Activated B cell treated with CpG ODN at 0.5 μM for 24 hours (primary cell): ENCODE data around the gene TTC21A. TPM values are rescaled to one million over a fixed set of nuclear protein-coding genes. Genes with fewer than 3 reads are reported as not detected.

Experiments
- ATAC-seq: fragments of 200-7000 bp; cut with Tn5 transposase; one replicate; pipeline ENCODE4 v1.10.0; 2021; ENCODE audit warnings: low read depth, mild to moderate bottlenecking, moderate library complexity
- CTCF ChIA-PET: fragments of 350-600 bp; sonication (Branson Sonifier 250); formaldehyde crosslinking; loops from one replicate; lab custom pipeline; 2021; ENCODE audit warnings: antibody characterized with exemption; lab: Charles Lee
- POLR2A ChIA-PET: fragments of 350-600 bp; sonication (Branson Sonifier 250); formaldehyde crosslinking; loops from one replicate; lab custom pipeline; 2021; ENCODE audit warnings: antibody characterized with exemption; lab: Charles Lee
- DNase-seq: peaks from one replicate; pipeline ENCODE4 v3.0.0; 2022
- H3K27ac Mint-ChIP-seq: one replicate; pipeline ENCODE4 v1.8.0; 2020; ENCODE audit warnings: mixed read lengths
- H3K27me3 Mint-ChIP-seq: one replicate; pipeline ENCODE4 v1.8.0; 2021; ENCODE audit warnings: mixed read lengths
- H3K36me3 Mint-ChIP-seq: one replicate; pipeline ENCODE4 v1.8.0; 2021; ENCODE audit warnings: low read depth, mixed read lengths
- H3K4me1 Mint-ChIP-seq: one replicate; pipeline ENCODE4 v1.8.0; 2021; ENCODE audit warnings: mixed read lengths
- H3K4me3 Mint-ChIP-seq: one replicate; pipeline ENCODE4 v1.8.0; 2020; ENCODE audit warnings: mild to moderate bottlenecking, mixed read lengths
- H3K9me3 Mint-ChIP-seq: one replicate; pipeline ENCODE4 v1.8.0; 2020; ENCODE audit warnings: mixed read lengths
- CTCF ChIP-seq: fragments of 200-600 bp; IDR thresholded peaks from one replicate; pipeline ENCODE4 v1.8.0; 2022; ENCODE audit warnings: antibody characterized with exemption, mild to moderate bottlenecking
- intact Hi-C: fragments of 100-400 bp; cut with micrococcal nuclease; formaldehyde crosslinking; loops from one replicate; pipeline ENCODE4 v1.15.1; 2024
- total RNA-seq: library from RNA; stranded (reverse); gene quantifications from 2 replicates; pipeline ENCODE4 v1.2.3, GENCODE V29; 2022

TTC21A gene
- total RNA-seq, 1 donor from 2014 or later, result 15.9 TPM

- Mint-ChIP-seq H3K27me3 (no peaks in the 10 kb centered on the region), H3K4me1 (peaks cover 75% of the 10 kb centered on the region), H3K27ac (peak overlapping the region; percentile 57), H3K4me3 (peak overlapping the region; percentile 15), H3K36me3 (peaks cover 20% of the 10 kb centered on the region), H3K9me3 (no peaks in the 10 kb centered on the region)
- ATAC-seq (no peak), DNase-seq (no peak)
- TF ChIP-seq CTCF, result no peak
- POLR2A ChIA-PET, result no interaction called here
- intact Hi-C loops, result no loop called here
- CTCF ChIA-PET, result interaction anchor here (0.5 to 2.7 kb wide), 7 partner anchors 11 to 187 kb away, joined by 3 to 19 read pairs (median 3); no protein-coding TSS in a partner anchor
These were observed 2.4 kb upstream of the TTC21A start for GRCh38 chr3:39104961-39105686.

GRCh38 chr3:39105687-39106063 is 1.8 kb upstream of the TTC21A start:
- Mint-ChIP-seq H3K27me3 (no peaks in the 10 kb centered on the region), H3K4me3 (peak overlapping the region; percentile 87), H3K27ac (peak overlapping the region; percentile 57), H3K4me1 (peaks cover 75% of the 10 kb centered on the region), H3K9me3 (no peaks in the 10 kb centered on the region), H3K36me3 (peaks cover 23% of the 10 kb centered on the region)
- ChIA-PET POLR2A (interaction anchor here (1.2 kb wide), 2 partner anchors 72 to 167 kb away, joined by 3 read pairs; no protein-coding TSS in a partner anchor), CTCF (interaction anchor here (0.7 to 2.7 kb wide), 4 partner anchors 11 to 185 kb away, joined by 3 to 19 read pairs (median 5); no protein-coding TSS in a partner anchor)
- DNase-seq (no peak), ATAC-seq (no peak)
- intact Hi-C loops, result loop anchor here (2.0 kb wide), 1 partner anchor 301 kb away; the partner anchor contains the start of gene RPSA
- TF ChIP-seq CTCF, result no peak

GRCh38 chr3:39106281-39106811 is 1.1 kb upstream of the TTC21A start:
- peaks cover 24% of the 10 kb centered on the region for H3K36me3 Mint-ChIP-seq
- no peak for DNase-seq
- no peak for TF ChIP-seq CTCF
- H3K4me1 Mint-ChIP-seq, result peaks cover 72% of the 10 kb centered on the region
- H3K9me3 Mint-ChIP-seq, result no peaks in the 10 kb centered on the region
- CTCF ChIA-PET, result interaction anchor here (0.7 to 2.7 kb wide), 5 partner anchors 10 to 184 kb away, joined by 3 to 19 read pairs (median 3); no protein-coding TSS in a partner anchor
- H3K4me3 Mint-ChIP-seq, result peak overlapping the region; percentile 87
- POLR2A ChIA-PET, result interaction anchor here (0.7 to 1.2 kb wide), 3 partner anchors 12 to 166 kb away, joined by 3 read pairs; no protein-coding TSS in a partner anchor
- H3K27ac Mint-ChIP-seq, result peak overlapping the region; percentile 68
- no peaks in the 10 kb centered on the region for H3K27me3 Mint-ChIP-seq
- no peak for ATAC-seq
- intact Hi-C loops, result loop anchor here (2.0 kb wide), 1 partner anchor 300 kb away; the partner anchor contains the start of gene RPSA

- ATAC-seq (no peak), DNase-seq (no peak)
- ChIA-PET POLR2A (interaction anchor here (1.2 to 2.5 kb wide), 6 partner anchors 71 to 300 kb away, joined by 3 to 10 read pairs (median 4); partner anchors contain the start of gene RPSA), CTCF (interaction anchor here (0.8 to 2.7 kb wide), 5 partner anchors 9 to 182 kb away, joined by 3 to 19 read pairs (median 3); no protein-coding TSS in a partner anchor)
- Mint-ChIP-seq H3K36me3 (peaks cover 30% of the 10 kb centered on the region), H3K27me3 (no peaks in the 10 kb centered on the region), H3K27ac (peak overlapping the region; percentile 68), H3K9me3 (no peaks in the 10 kb centered on the region), H3K4me3 (peak overlapping the region; percentile 87), H3K4me1 (peaks cover 68% of the 10 kb centered on the region)
- intact Hi-C loops, result loop anchor here (2.0 kb wide), 1 partner anchor 300 kb away; the partner anchor contains the start of gene RPSA
- TF ChIP-seq CTCF, result no peak
These were observed 561 bp upstream of the TTC21A start for GRCh38 chr3:39106851-39107387.
